Measurements from ENCODE around the gene ABHD6. TPM values are rescaled to one million over a fixed set of nuclear protein-coding genes. Genes with fewer than 3 reads are reported as not detected.

ABHD6 gene, protein sequence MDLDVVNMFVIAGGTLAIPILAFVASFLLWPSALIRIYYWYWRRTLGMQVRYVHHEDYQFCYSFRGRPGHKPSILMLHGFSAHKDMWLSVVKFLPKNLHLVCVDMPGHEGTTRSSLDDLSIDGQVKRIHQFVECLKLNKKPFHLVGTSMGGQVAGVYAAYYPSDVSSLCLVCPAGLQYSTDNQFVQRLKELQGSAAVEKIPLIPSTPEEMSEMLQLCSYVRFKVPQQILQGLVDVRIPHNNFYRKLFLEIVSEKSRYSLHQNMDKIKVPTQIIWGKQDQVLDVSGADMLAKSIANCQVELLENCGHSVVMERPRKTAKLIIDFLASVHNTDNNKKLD
- total RNA-seq = 5.5 and 8.8 TPM in 2 replicates

DNA sequence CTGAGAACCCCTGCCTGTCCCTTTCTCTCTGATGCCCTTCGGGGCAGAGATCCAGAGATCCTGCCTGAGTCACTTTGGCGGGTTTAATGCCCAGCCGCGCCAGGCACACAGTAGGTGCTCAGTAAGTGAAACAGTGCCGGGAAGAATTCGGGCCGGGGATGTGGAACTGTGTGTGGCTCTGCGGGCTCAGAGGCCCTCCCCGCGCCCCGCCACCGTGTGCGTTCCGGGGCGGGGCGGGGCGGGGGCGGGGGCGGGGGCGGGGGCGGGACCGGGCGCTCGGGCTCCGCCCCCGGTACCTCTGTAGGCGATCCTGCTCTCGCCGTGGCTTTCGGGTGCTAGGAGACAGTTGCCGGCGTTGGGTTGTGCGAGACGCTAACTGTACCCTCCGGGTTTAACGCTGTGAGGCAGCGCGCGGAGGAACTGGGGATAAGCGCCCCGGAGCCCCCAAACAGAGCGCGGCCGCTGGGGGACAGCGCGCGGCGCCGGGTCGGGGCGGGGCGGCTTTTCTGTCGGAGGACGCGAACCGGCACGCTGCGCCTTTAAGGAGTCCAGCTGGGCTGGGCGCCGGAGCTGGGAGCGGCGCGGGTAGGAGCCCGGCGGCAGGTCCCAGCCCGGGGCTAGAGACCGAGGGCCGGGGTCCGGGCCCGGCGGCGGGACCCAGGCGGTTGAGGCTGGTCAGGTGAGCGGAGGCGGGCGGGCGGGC, at the start of gene ABHD6:
Gene ABHD6, plus strand, starts transcription at position 555 of the 703 bp plus-strand sequence. CDS start 18,795 bp downstream, outside the sequence.

DNA sequence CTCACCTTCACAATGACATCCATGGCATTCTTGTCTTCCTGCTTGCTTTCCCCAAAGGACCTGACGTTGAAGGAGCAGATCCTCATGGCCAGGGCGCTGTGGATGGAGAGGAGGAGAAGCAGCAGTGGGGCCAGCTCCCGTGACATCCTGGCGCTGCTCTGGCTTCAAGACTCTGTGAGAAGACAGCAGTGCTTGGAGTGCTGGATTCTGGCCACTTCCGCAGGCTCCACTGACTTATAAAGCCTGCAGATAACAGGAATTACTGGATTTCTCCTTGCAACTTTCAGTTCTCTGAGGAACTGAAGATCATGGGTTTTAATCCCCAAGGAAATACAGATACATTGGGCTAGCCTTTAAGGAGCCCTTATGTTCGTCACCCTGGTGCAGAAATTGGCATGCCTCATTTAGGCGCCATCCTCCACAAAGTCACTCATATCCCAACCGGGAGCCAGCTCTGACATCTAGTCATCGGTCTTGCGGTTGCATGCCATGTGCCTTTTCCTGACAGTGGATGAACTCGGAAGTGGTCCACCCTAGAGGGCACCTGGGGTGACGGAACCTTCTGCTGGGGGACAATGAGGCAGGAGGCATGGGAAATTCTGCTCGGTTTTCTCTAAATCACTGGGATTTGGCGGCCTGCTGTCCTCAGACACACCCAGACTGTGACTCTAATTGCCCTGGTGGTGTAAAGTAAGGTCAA, 26.7 kb upstream of the ABHD6 start, which contains the start of gene DNASE1L3:
Gene DNASE1L3, minus strand, starts transcription at position 212 of the 700 bp plus-strand sequence. Its CDS starts 66 bp downstream, at position 146.

DNA sequence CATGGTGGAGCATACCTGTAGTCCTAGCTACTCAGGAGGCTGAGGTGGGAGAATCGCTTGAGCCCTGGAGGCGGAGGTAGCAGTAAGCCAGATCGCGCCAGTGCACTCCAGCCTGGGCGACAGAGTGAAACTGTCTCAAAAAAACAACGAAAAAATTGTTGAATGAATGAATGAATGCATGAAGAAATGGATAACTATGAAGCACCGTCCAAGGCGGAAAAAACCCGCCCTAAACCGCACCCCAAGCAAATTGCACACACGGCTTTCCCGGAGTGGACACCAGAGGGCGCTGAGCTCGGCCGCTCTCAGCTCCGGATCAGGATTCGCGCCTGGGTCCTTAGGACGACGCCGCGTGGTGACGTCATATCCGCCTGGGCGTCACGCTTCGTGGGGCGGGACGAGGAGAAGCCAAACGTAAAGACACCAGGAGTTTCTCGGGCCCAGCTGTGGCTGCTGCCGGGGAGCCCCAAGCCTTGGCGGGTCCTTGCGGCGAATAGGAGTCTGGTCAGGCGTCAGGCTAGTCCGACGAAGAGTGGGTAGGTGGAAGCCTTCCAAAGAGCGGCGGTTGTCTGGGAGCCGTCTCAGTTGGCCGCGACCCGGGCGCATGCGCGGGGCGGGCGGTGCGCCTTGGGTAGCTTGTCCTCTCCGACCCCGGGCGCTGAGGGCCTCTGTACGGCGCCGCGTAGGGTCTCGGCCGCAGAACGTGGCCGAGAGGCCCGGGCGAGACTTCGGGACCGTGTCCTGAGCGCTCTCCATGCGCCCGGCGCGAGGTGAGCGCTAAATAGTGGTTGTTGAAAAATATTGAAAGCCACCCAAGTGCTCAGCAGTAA, 68.5 kb downstream of the ABHD6 start, which contains the start of the genes HTD2 and RPP14:
Gene HTD2, plus strand, starts transcription at position 639 of the 830 bp plus-strand sequence. CDS start 11,094 bp downstream, outside the sequence.
Gene RPP14, plus strand, starts transcription at position 364 of the 830 bp plus-strand sequence. CDS start 4,085 bp downstream, outside the sequence.

DNA sequence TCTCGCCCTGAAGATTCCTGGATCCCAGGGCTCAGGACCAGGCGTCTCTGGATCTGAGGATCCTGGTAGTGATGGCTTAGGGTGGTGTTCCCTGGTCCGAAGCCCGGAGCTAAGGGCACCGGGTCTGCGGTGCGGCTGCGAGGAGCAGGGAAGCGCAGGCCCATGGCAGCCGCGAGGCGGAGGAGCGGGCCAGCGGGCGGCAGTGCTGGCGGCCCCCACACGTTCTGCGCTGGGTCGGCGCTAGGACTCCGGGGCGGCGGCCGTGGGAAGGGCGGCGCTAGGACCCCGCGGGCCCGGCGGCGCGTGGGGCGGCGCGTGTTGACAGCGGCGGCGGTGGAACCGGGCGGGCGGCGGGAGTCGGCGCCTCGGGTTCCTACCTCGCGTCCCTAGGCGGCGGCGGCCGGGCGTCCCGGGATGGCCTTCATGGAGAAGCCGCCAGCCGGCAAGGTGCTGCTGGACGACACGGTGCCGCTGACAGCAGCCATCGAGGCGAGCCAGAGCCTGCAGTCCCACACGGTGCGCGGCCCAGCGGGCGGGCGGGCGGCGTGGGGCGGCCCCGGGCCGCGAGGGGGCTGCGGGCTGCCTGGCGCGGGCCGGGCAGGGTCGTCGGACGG, 95.1 kb downstream of the ABHD6 start, which contains the start of gene PXK:
Gene PXK, plus strand, starts transcription at position 318 of the 614 bp plus-strand sequence. Its CDS starts 97 bp downstream, at position 415.

Other genes with a start within 250 kb of the ABHD6 start
- gene FLNB, start 229.4 kb upstream of the ABHD6 start, total RNA-seq = 188 and 189 TPM in 2 replicates
- 0.18 TPM in 1 of 2 replicates, not detected in the other for gene DNASE1L3, start 26.8 kb upstream of the ABHD6 start, total RNA-seq
- 9.1 and 12.2 TPM in 2 replicates for gene RPP14, start 68.5 kb downstream of the ABHD6 start, total RNA-seq
- gene HTD2, start 68.7 kb downstream of the ABHD6 start, total RNA-seq = 5.7 and 9.5 TPM in 2 replicates
- 40.1 and 52.6 TPM in 2 replicates for gene PXK, start 95.1 kb downstream of the ABHD6 start, total RNA-seq
- gene PDHB, start 196.0 kb downstream of the ABHD6 start, total RNA-seq = 77.7 and 78.6 TPM in 2 replicates